Hematopoietic multipotent progenitor cell (in vitro differentiated cells): Measurements from ENCODE around the gene KBTBD13. TPM values are rescaled to one million over a fixed set of nuclear protein-coding genes. Genes with fewer than 3 reads are reported as not detected.
"Not testable (repeated sequence)": the region's sequence is repeated elsewhere in the genome, so short reads cannot be mapped to it uniquely, and the experiment has no call there.

ENCODE experiments used
- DNase-seq, 3 donors: peaks; one replicate each; pipeline ENCODE4 v3.0.0-alpha.2; 2011 to 2015; ENCODE audit warnings: low read depth in 2 of 3, low spot score in 2 of 3
- total RNA-seq: library from RNA; depleted of rRNA; stranded (reverse); fragments of >200 nt; gene quantifications from one replicate; pipeline ENCODE4 v1.2.3, GENCODE V29; 2012

KBTBD13 gene
- total RNA-seq, result not detected

DNA sequence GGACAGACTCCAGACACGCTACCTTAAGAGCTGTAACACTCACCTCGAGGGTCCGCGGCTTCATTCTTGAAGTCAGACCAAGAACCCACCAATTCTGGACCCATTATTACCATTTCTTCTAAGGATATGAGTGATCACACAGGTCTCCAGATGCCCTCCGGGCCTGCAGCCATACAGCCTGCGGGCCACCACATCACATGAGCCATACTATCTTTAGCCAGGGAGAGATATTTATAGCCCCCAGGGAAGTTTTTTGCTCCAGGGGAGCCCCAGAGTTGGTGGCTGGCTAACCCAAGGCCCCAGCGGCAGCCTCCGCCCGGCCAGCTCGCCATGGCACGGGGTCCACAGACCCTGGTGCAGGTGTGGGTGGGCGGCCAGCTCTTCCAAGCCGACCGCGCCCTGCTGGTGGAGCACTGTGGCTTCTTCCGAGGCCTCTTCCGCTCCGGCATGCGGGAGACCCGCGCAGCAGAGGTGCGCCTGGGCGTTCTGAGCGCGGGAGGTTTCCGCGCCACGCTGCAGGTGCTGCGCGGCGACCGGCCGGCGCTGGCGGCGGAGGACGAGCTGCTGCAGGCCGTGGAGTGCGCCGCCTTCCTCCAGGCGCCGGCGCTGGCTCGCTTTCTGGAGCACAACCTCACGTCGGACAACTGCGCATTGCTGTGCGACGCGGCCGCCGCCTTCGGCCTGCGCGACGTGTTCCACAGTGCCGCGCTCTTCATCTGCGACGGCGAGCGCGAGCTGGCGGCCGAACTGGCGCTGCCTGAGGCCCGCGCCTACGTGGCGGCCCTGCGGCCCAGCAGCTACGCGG, at the start of gene KBTBD13:
Gene KBTBD13 (plus strand): TSS at position 261 of the 805 bp plus-strand sequence. CDS start 70 bp downstream, at position 331.
- DNase-seq, result no peak

DNA sequence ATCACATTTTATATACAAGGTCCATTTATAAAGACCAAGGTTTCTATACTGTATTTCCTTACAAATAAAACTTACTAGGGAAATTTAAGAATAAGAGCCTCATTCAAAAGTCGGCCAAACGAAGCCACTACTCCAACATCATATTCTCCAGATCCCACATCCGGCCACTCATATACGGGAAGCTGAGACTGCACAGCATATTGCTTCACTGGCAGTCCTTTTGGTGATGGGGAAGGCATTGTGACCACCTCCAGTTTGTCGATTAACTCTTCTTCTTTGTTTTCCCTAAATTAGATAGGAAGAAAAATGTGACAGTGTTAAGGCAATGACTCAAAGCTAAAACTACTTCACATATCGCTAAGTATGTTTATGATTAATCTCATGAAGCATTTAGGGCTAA, 49.8 kb upstream of the KBTBD13 start:
- DNase-seq, result no peak

DNA sequence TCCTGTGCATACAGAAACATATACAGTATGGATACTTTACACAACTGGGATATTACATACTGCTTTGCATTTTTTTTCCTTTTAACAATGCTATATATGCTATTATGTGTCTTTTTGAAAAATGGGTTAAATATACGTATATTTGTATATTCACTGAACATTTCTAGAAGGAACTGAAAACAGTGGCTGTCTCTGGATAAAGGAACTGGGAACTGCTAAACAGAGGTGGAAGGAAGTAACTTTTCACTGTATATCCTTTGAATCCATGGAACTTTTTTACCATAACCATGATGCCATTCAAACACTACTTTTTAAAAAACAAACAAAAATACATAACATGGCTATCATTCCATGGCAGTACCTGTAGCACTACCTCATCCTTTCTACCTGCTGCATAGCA, 49.0 kb upstream of the KBTBD13 start:
- DNase-seq, result no peak

DNA sequence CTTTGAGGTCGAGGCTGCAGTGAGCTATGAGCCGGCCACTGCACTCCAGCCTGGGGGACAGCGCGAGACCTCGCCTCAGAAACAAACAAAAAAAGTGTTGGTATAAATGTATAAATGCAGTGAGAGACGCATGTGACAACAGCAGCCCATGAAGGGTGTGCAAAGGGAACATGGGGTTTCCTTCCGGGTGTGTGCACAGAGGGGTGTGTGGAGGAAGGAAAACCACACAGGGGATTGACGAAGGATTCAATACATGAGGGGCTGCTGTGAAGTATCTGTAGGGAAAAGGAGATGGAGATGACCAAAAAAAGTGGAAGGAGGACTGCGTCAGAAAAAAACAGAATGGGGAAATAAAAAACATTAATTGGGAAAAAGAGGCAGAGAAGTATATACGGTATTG, 48.2 kb upstream of the KBTBD13 start:
- no peak for DNase-seq

DNA sequence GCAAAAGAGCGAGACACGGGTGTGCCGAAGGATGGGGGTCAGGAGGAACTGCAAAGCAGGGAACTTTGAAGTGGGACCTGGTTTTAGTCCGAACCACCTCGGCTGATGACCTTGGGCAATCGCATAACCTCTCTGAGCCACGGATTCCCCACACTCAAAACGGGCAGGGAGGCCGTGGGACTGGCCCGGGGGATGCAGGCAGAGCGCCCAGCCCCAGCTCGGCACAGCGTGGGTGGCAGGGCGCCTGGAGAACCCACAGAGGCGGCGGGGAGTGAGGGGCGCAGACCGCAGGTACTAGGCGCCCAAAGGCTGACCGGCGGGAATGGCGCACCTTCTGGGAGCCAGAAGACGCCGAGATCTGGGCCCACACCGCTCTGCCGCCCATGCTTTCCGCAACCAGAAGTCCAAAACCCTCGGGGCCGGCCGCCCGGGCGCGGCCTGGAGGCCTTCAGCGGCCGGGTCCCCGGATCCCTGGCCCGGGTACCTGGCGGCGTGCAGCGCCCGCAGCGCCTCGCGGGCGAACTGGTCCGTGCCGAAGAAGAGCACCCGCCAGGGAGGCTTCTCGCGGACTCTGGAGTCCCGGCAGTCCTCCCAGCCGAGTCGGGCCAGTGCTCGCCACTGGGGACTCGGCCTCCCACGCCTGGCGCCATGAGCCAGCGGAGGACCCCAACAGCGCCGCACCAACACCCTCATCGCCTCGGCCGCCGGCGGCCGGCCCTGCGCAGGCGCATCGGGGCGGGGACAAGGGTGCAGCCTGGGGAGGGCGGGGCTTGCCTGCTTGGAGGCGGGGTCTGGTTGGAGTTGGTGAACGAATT, 47.4 kb upstream of the KBTBD13 start, which contains the start of gene MTFMT:
Gene MTFMT (minus strand): TSS at position 719 of the 815 bp plus-strand sequence. CDS start 26 bp downstream, at position 693.
- DNase-seq, result peak; percentile 57 to 93 (median 87)

DNA sequence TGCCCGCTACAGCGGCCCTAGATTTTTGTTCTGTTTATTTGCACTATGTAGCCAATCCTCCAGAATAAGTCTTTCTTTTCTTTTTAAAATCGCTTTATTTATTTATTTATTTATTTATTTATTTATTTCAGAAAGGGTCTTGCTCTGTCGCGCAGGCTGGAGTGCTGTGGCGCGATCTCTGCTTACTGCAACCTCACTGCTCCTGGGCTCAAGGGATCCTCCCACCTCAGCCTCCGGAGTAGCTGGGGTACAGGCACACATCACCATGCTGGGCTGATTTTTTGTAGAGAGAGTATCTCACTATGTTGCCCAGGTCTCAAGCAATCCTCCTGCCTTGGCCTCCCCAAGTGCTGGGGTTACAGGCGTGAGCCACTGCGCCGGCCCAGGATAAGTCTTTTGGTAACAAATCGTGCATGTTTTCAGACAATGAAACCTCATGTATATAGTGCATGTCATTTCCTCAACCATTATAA, 46.8 kb upstream of the KBTBD13 start:
- DNase-seq, result no peak

DNA sequence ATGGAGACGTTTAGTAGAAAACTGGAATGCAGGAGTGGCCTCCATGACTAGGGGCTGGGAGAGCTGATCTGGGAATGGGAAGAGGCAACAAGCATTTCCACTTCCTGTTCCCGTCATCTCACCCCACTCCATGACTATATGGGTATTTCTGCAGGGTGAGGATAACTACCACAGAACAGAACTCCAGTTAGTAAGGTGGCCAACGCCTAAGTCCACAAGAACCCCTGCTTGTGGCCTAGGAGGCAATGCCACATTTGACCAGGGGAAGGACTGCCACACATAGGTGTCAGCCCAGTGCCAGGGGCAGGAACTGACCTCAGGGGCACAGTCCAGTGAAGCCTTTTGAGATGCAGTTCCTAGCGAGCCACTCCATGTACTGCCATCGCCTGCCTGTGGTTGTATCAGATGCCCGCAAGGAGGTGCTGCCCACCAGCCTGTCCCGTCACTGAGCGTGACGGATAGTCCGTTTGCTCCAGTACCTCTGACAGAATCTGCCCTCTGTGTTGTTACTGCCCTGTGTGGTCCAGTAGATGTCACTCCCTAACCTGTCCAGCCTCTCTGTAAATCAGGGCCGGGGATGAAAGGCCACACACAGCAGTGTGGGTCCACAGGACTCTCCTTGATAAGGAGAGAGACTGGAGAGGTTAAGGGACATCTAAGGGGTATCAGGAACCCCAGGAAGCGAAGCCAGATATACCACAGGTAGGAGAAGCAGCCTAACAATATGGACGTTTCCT, 43.6 kb upstream of the KBTBD13 start:
- DNase-seq, result peak in 2 of 3 donors; percentile 62 to 79

DNA sequence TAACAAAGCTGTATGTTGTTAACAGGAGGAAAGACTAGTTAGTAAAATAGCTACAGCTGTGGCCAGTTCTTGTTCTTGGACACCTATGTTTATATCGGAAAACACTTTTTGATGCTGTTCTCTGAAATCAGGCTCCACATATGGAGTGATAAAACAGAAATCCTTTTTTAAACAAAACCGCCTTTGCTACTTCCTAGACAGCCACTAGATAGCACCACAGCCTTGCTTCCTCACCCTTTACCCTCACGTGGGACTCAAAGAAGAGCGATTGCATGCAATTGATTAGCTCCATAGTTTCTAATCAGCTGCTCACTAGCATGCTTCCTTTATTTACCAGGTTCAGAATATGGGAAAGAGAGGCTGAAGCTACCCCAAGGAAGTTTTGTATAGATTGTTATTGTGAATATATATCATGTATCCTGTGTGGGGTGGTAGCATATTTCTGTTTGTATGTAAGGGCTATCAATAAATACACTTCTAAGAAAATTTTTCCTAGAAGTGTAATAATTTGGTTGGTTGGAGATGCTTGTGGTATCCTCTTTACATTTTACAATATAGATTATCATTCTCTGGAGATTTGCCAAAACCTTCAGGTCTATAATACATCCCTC, 42.8 kb upstream of the KBTBD13 start:
- peak in 1 of 3 donors; percentile 55 for DNase-seq

GRCh38 chr15:65034719-65035118, 41.8 kb upstream of the KBTBD13 start:
- no peak for DNase-seq

DNA sequence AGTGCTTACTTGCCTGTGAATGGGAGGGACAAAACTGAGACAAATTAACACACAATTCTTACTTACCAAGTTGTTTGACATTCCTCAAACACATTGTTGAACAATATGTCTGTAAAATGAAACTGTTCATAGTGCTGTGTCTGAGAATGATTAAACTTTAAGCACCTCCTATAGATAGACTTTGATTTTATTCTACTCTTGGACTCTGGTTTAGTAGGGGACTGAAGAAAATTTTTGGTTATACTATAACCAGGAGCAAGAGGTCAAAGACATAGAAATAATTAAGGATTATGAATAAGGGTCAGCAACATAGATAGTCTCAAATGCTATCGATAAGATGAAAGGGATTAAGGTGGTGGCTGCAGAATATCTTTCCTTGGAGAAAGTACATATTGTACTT, 39.2 kb upstream of the KBTBD13 start:
- DNase-seq, result no peak

- DNase-seq, result no peak
These were observed 38.1 kb upstream of the KBTBD13 start for GRCh38 chr15:65038428-65038827.

GRCh38 chr15:65038836-65039235, 37.7 kb upstream of the KBTBD13 start:
- DNase-seq, result no peak

GRCh38 chr15:65040461-65040860, 36.1 kb upstream of the KBTBD13 start:
- no peak for DNase-seq

DNA sequence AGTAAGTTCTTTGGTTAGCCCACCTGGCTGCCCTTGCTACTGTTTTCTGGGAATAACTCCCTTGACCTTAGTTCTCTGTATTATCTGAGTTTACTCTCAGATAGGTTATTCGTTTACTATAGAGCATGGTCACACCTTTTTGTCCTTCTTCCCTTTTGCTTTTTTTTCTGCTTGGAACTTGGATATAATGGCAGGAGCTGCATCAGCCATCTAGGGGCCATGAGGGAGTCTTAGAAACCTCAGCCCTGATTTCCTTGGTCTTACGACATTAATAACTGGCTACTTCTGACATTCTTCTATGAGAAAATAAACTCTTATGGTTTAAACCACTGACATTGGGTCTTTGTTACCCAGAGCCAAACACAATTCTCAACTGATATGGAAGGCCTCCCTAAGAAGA, 34.8 kb upstream of the KBTBD13 start:
- DNase-seq, result no peak

GRCh38 chr15:65042776-65043327, 33.7 kb upstream of the KBTBD13 start:
- DNase-seq, result no peak

- not testable (repeated sequence) for DNase-seq
These were observed 32.3 kb upstream of the KBTBD13 start for GRCh38 chr15:65044218-65044617.

GRCh38 chr15:65044724-65045481, 31.6 kb upstream of the KBTBD13 start, which contains the start of gene SLC51B:
Gene SLC51B (plus strand): TSS chr15:65045387. CDS start chr15:65050005, 4,618 bp downstream.
- no peak for DNase-seq

DNA sequence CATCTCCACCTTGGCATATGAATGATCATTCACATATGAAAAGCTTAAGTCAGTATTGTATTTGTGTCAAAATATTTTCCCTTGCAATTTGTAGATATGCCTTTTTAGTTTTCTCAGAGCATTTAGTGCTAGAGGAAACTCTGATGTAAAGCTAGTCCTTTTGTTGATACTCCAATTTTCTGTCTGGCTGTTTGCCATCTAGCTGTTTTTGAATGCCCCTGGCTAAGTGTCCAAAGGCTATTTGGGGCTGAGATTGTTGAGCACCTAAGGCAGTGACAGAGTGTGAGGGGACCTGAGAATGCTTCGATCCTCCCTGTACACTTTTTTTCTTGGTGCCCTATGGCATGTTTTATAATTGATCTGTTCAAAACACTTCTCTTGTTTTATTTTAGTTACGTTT, 28.3 kb upstream of the KBTBD13 start:
- DNase-seq, result no peak

DNA sequence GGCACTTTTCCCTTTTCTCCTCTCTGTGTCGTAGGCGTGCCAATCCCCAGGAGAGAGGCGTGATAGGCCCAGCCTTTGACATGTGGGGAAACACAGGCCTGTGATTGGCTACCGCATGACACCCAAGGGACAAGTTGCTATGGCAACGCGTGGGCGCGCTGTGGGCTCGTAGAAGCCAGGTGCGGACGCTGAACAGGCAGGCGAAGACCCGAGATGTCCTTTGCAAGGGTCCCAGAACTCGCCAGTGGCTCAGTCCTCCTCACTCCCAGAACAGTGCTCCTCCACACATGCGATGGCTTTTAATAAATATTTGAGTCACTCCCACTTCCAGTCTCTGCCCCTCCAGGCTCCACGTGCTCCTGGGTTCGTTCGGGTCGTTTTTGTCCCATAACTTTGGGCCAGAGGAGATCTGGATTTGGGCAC, 27.1 kb upstream of the KBTBD13 start:
- DNase-seq, result peak; percentile 63 to 92 (median 89)
